GM12878 (cell line): ENCODE measurements around the gene MIER3. TPM values are rescaled to one million over a fixed set of nuclear protein-coding genes. Genes with fewer than 3 reads are reported as not detected.

Source experiments
- NR2C1 ChIP-seq: fragments of 450-650 bp; IDR thresholded peaks from 2 replicates; pipeline ENCODE4 v1.6.1; 2017; ENCODE audit warnings: antibody characterized with exemption, mild to moderate bottlenecking, moderate library complexity
- POLR2AphosphoS5 ChIP-seq: IDR thresholded peaks from 2 replicates; pipeline ENCODE4 v1.6.1; 2011; ENCODE audit warnings: mild to moderate bottlenecking, low read length, inconsistent platforms
- polyA plus RNA-seq, 11 experiments: library from polyadenylated mRNA; depleted of rRNA in 4 of 11; unstranded in 6 of 11; stranded (reverse) in 5 of 11; fragments of >200 nt; fragmentation: Nextera tagmentation in 4 of 11; fragmentation: Illumina TruSeq in 1 of 11; extraction: Ambion mirVana in 4 of 11; extraction: Trizol in 1 of 11; gene quantifications; 1 replicate in 1 of 11; 2 replicates in 10 of 11; pipeline versions ENCODE4 v1.2.1 to v1.2.3, GENCODE V29; 2011 to 2016; ENCODE audit warnings: inconsistent platforms in 2 of 11, missing spikeins in 2 of 11, low read depth in 1 of 11
- total RNA-seq, 4 experiments: library from RNA; depleted of rRNA in 3 of 4; stranded (reverse); fragments of >200 nt in 3 of 4; fragmentation: Illumina TruSeq in 1 of 4; extraction: Trizol in 1 of 4; gene quantifications; 2 replicates each; pipeline versions ENCODE4 v1.2.1 to v1.2.3, GENCODE V29; 2013 to 2021
- TF ChIP-seq, protein P1 (sequence below): fragments of 450-650 bp; formaldehyde crosslinking; IDR thresholded peaks from 2 replicates; pipeline ENCODE4 v1.5.0; 2022; ENCODE audit warnings: mild to moderate bottlenecking, missing genetic modification characterization
- TF ChIP-seq, protein P2 (sequence below), 3 experiments: IDR thresholded peaks in 2 of 3; conservative IDR thresholded peaks in 1 of 3; 2 replicates each; pipeline ENCODE4 v1.5.1; 2011; ENCODE audit warnings: low read depth in 3 of 3, low read length in 3 of 3, mild to moderate bottlenecking in 3 of 3, control low read depth in 2 of 3, moderate library complexity in 2 of 3, inconsistent platforms in 1 of 3, mixed read lengths in 1 of 3; ENCODE audit not compliant: control insufficient read depth in 2 of 3, insufficient read depth in 1 of 3; ENCODE audit errors: extremely low read depth in 1 of 3

Gene MIER3
- total and polyA plus RNA-seq, 10 of the 15 experiments (the other 5 are each of a cell fraction or from before 2014, with no cell fraction given): 2.9 to 14.6 (median 7.2) TPM

- TF ChIP-seq, protein P1, sequence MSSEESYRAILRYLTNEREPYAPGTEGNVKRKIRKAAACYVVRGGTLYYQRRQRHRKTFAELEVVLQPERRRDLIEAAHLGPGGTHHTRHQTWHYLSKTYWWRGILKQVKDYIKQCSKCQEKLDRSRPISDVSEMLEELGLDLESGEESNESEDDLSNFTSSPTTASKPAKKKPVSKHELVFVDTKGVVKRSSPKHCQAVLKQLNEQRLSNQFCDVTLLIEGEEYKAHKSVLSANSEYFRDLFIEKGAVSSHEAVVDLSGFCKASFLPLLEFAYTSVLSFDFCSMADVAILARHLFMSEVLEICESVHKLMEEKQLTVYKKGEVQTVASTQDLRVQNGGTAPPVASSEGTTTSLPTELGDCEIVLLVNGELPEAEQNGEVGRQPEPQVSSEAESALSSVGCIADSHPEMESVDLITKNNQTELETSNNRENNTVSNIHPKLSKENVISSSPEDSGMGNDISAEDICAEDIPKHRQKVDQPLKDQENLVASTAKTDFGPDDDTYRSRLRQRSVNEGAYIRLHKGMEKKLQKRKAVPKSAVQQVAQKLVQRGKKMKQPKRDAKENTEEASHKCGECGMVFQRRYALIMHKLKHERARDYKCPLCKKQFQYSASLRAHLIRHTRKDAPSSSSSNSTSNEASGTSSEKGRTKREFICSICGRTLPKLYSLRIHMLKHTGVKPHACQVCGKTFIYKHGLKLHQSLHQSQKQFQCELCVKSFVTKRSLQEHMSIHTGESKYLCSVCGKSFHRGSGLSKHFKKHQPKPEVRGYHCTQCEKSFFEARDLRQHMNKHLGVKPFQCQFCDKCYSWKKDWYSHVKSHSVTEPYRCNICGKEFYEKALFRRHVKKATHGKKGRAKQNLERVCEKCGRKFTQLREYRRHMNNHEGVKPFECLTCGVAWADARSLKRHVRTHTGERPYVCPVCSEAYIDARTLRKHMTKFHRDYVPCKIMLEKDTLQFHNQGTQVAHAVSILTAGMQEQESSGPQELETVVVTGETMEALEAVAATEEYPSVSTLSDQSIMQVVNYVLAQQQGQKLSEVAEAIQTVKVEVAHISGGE (CRISPR knock-in tag): no peak
- TF ChIP-seq, protein P2, sequence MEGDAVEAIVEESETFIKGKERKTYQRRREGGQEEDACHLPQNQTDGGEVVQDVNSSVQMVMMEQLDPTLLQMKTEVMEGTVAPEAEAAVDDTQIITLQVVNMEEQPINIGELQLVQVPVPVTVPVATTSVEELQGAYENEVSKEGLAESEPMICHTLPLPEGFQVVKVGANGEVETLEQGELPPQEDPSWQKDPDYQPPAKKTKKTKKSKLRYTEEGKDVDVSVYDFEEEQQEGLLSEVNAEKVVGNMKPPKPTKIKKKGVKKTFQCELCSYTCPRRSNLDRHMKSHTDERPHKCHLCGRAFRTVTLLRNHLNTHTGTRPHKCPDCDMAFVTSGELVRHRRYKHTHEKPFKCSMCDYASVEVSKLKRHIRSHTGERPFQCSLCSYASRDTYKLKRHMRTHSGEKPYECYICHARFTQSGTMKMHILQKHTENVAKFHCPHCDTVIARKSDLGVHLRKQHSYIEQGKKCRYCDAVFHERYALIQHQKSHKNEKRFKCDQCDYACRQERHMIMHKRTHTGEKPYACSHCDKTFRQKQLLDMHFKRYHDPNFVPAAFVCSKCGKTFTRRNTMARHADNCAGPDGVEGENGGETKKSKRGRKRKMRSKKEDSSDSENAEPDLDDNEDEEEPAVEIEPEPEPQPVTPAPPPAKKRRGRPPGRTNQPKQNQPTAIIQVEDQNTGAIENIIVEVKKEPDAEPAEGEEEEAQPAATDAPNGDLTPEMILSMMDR (IDR thresholded peaks at IDR 0.05 in 2 of 3, conservative IDR thresholded peaks at IDR 0.05 in 1 of 3; ENCODE audit: control insufficient read depth in 2 of 3, extremely low read depth in 1 of 3, insufficient read depth in 1 of 3, low read depth in 3 of 3, low read length in 3 of 3): no peak
- TF ChIP-seq NR2C1 (no peak), POLR2AphosphoS5 (no peak)
Observed at GRCh38 chr5:56913766-56914165, 38.2 kb downstream of the MIER3 start (continued).
